ENCODE measurements around the gene GAREM1.

Gene GAREM1

GRCh38 chr18:32425466-32425865 is 45.2 kb downstream of the GAREM1 start:
- DNase-seq (ENCODE audit: low read depth) = no peak

GRCh38 chr18:32424696-32425095 is 46.0 kb downstream of the GAREM1 start:
- no peak for DNase-seq (ENCODE audit: low read depth)

DNA sequence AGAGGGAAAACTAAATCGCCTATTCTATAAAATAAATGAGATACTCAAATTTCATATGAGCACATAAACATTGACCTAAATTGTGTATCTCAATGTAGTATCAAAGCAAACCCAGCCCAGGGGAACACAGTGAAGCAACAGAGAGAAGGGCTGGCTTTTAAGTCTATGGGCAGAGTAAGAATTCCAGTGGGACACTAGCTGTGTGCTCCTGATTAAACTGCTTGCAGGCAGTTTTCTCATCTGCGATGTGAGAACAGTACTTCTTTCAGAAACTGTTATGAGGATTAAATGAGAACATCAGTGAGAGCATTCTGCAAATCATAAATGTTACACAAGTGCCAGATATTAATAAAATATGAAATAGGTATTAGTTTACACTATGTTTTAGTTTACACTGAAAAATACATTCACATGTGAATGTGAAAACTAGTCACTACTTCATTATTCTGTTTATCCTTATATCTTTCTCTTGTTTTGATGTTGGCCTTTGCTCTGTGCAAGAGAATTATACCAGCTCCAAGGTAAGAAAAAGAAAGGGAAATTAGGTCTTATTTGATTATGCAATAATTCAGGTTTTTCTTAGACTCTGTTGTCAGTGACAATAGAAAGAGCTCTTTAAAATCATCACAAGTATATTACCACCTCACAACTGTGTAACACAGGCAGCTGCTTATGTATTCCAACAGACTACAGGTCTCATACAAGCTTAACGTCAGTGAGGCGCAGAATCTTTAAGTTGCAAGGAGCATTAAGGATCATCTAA is 47.5 kb downstream of the GAREM1 start:
- no peak for DNase-seq (ENCODE audit: low read depth)

GRCh38 chr18:32422201-32422600 is 48.5 kb downstream of the GAREM1 start:
- no peak for DNase-seq (ENCODE audit: low read depth)

DNA sequence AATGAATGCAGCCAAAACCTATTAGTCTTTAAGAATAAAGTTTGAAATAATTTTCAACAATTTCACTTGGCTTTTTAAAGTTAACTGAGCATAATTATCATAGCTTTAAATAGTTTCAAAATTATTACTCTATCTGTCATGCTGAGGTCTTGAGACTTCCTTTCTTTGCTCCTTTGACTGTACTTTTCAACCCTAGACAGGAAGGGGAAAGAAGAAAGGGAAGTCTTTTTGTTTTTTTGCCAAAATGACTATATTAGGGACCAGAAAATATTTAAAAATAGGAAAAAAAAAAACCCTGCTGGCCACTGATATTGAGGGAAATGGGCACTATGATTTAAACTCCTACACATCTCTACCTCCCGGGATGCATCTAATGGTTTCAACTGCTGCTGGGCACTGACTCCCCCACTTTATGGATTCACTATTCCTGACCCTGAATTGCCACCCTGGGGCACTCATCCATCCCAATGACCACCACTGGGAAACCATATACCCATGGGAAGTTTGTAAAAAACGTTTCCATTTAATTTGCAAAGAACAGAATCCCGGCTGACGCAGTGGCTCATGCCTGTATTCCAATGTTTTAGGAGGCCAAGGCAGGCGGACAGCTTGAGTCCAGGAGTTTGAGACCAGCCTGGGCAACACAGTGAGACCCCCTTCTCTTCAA is 50.5 kb downstream of the GAREM1 start:
- no peak for DNase-seq (ENCODE audit: low read depth)

DNA sequence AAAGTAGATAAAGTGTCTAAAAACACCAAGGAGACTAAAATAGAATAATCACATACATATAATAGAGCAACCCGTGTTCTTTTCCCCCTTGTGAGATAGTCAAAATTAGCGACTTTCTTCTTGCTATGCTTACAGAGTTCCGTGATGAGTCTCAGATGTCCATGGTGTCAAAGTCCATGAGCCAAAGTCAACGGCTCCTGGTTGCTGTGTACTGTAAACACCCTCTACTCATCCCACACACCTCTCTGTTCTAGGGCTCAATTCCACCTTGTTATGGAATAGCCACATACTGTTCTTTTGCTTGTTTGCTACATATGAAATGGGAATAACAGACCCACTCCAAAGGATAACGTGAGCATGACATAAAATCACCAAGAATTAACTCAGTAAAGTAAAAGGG is 52.5 kb downstream of the GAREM1 start:
- no peak for DNase-seq (ENCODE audit: low read depth)

GRCh38 chr18:32405588-32405987 is 65.1 kb downstream of the GAREM1 start:
- no peak for DNase-seq (ENCODE audit: low read depth)

- DNase-seq (ENCODE audit: low read depth) = no peak
Observed at GRCh38 chr18:32401621-32402020, 69.1 kb downstream of the GAREM1 start.

DNA sequence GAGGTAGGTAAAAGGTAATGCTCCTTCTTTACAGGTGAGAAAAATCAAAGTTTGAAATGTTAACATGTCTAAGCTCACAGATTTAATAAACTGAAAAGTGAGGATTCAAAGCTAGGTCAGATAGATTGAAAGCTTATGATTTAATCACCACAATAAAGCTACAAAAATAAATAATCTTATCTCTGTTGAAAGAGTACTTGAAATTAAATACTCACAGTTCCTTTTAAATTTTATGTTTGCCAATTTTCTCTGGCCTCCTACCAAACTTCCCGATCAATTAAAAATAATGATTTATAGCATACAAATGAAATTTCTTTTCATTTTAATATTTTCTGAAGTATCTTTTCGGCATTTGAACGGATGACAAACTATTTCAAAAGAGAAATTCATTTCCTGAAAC is 77.3 kb downstream of the GAREM1 start:
- DNase-seq (ENCODE audit: low read depth) = no peak

DNA sequence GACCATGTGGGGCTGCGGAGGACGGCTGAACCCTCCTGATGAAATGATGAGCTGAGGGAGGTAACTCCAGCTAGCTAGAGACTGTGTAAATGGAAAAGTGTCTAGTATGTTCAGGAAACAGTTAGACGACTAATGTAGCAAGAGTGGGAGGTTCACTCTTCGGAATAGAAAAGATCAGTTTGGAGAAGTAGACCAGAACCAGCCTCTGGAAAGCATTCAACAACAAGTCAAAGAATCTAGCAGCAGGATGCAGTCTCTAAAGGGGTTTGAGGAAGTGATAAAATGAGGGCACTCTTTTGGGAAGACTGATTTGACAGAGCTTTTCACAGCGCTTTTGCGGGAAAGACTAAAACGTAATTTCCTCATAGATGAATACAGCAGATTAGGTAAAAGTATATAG is 79.6 kb downstream of the GAREM1 start:
- no peak for DNase-seq (ENCODE audit: low read depth)

DNA sequence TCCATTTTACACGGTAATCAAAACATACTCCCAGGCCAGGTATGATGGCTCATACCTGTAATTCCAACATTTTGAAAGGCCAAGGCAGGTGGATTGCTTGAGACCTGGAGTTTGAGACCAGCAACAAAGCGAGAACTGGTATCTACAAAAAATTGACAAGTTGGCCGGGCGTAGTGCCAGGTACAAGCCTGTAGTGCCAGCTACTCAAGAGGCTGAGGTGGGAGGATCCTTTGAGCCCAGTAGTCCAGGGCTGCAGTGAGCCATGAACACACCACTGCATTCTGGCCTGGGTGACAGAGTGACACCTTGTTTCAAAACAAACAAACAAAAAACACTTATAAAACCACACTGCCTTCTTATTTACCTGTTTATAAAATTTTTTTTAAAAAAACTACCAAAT is 80.8 kb downstream of the GAREM1 start:
- DNase-seq (ENCODE audit: low read depth) = no peak

GRCh38 chr18:32389191-32389590 is 81.5 kb downstream of the GAREM1 start:
- no peak for DNase-seq (ENCODE audit: low read depth)

DNA sequence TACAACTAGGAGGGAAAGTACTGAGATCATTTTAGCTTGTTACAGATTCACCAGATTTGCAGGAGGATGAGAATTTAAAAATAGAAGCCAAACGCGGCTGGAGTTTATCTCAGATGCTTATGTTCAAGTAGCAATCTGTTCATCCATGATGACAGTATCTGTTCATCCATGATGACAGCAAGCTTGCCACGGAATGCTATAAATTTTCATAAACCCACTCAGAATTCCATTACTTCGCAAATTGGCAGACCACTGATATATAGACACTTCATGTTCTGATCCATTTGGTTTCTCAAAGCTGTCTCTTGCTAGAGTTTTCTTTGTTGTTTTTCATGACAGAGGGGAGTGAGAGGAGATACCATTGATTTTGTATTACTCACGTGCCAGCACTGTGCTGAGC is 84.2 kb downstream of the GAREM1 start:
- no peak for DNase-seq (ENCODE audit: low read depth)

- DNase-seq (ENCODE audit: low read depth) = no peak
Observed at GRCh38 chr18:32383050-32383819, 87.4 kb downstream of the GAREM1 start.

DNA sequence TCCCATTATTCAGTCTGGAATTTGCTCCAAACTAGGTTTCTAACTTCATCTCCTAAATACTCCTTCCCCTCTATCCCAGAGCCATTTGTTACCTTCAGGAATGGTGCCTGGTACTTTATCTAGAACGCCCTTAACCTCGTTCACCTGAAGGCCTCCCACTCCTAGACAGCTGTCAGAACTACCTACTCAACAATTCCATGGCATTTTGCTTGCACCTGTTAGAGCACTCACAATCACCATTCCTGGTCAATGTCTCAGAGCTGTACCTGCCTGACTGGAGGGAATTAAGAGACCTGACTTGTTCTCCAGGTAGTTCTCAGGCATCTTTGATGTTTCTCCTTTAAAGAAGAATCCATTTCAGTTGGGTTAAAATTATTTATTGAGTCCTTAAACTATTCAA is 88.9 kb downstream of the GAREM1 start:
- no peak for DNase-seq (ENCODE audit: low read depth)

- no peak for DNase-seq (ENCODE audit: low read depth)
Observed at GRCh38 chr18:32380559-32380958, 90.1 kb downstream of the GAREM1 start.

GRCh38 chr18:32379891-32380290 is 90.8 kb downstream of the GAREM1 start:
- DNase-seq (ENCODE audit: low read depth) = no peak

GRCh38 chr18:32378705-32379104 is 92.0 kb downstream of the GAREM1 start:
- no peak for DNase-seq (ENCODE audit: low read depth)

GRCh38 chr18:32373995-32374394 is 96.7 kb downstream of the GAREM1 start:
- no peak for DNase-seq (ENCODE audit: low read depth)

DNA sequence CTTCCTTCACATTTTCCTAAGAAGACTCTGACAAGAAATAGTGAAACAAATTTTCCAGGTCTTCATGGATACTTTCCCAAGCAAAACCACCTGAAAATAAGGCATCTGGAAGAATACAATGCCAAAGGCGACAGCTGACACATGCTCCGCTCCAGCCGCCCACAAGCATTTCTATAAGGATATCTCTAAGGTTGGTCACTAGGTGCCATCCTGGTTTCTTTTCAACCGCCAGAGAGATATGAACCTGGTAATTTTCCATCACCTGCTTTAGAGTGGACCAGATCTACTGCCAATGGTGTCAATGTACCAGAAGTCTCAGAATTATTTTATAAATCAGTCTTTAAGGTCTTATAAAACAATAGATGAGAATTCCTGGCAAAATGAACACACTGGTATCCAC is 97.2 kb downstream of the GAREM1 start:
- no peak for DNase-seq (ENCODE audit: low read depth)

- no peak for DNase-seq (ENCODE audit: low read depth)
Observed at GRCh38 chr18:32372381-32373061, 98.2 kb downstream of the GAREM1 start.

DNA sequence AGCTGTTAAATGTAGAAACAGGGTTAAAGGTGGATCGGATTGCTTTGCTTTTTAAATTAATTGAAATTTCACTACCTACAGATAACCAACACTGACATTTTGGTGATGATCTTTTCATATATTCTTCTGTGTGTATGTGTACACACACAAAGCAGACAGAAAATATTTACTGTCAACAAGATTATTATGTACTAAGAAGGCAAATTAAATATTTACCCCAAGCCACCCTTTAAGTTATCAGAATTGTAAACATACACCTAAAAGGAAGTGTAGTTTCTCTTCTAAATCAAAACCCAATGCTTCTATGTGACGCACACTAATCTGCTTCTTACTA is 98.7 kb downstream of the GAREM1 start:
- no peak for DNase-seq (ENCODE audit: low read depth)

DNA sequence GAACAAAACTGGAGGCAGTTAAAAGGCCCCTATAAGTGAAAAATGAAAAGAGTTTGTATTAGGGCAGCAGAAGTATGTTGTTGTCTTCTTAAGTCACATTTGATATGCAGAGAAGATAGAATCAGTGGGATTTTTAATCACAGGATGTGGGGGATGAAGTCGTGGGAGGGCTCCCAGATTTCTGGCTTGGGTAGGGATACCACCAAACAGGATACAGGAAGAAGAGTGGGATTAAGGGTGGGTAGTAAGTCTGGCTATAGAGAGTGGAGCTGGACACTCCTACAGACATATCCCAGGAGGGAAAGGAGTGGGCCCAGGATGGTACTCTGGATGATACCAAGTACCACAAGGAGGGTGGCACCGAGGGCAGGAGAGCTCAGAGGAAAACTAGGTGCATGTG is 99.3 kb downstream of the GAREM1 start:
- no peak for DNase-seq (ENCODE audit: low read depth)
